Liver (tissue), 9 donors: ENCODE data around the gene ZNF780B. TPM values are rescaled to one million over a fixed set of nuclear protein-coding genes. Genes with fewer than 3 reads are reported as not detected.
"Not testable (repeated sequence)": the region's sequence is repeated elsewhere in the genome, so short reads cannot be mapped to it uniquely, and the experiment has no call there.

Experiments
- DNase-seq: peaks from one replicate; pipeline ENCODE4 v3.0.0-alpha.2; 2017; ENCODE audit warnings: low spot score
- H3K27ac ChIP-seq, 2 donors: one replicate each; pipeline ENCODE4 v1.7.0; 2013; ENCODE audit warnings: inconsistent platforms in 2 of 2, low read length in 2 of 2, control low read depth in 1 of 2, low read depth in 1 of 2, mild to moderate bottlenecking in 1 of 2
- H3K27me3 ChIP-seq, 4 donors: one replicate each; pipeline versions ENCODE4 v1.6.1 to v1.7.0; 2013; ENCODE audit warnings: low read length in 3 of 4, inconsistent platforms in 1 of 4, mild to moderate bottlenecking in 1 of 4, moderate library complexity in 1 of 4; ENCODE audit not compliant: control insufficient read depth in 4 of 4, insufficient read depth in 4 of 4
- H3K36me3 ChIP-seq, 4 donors: one replicate each; pipeline versions ENCODE4 v1.6.1 to v1.7.0; 2013; ENCODE audit warnings: low read length in 3 of 4, mild to moderate bottlenecking in 3 of 4, low read depth in 1 of 4, moderate library complexity in 1 of 4; ENCODE audit not compliant: control insufficient read depth in 4 of 4, insufficient read depth in 3 of 4
- H3K4me1 ChIP-seq, 4 donors: one replicate each; pipeline versions ENCODE4 v1.6.1 to v1.7.0; 2013; ENCODE audit warnings: low read length in 3 of 4, mild to moderate bottlenecking in 3 of 4, moderate library complexity in 1 of 4; ENCODE audit not compliant: control insufficient read depth in 4 of 4, insufficient read depth in 4 of 4
- H3K4me3 ChIP-seq, 3 donors: one replicate each; pipeline versions ENCODE4 v1.6.1 to v1.7.0; 2013; ENCODE audit warnings: low read length in 3 of 3, control low read depth in 1 of 3, low read depth in 1 of 3, mild to moderate bottlenecking in 1 of 3
- H3K9ac ChIP-seq, 2 donors: one replicate each; pipeline ENCODE4 v1.7.0; 2013; ENCODE audit warnings: low read length in 2 of 2, mild to moderate bottlenecking in 2 of 2, moderate library complexity in 2 of 2, control low read depth in 1 of 2, low read depth in 1 of 2
- H3K9me3 ChIP-seq, 4 donors: one replicate each; pipeline versions ENCODE4 v1.6.1 to v1.7.0; 2013; ENCODE audit warnings: low read length in 3 of 4; ENCODE audit not compliant: control insufficient read depth in 4 of 4
- ATF3 ChIP-seq: IDR thresholded peaks from 2 replicates; pipeline ENCODE4 v1.6.1; 2016; ENCODE audit warnings: antibody characterized with exemption
- CTCF ChIP-seq: fragments of 150-350 bp; IDR thresholded peaks from 2 replicates; pipeline ENCODE4 v1.5.1; 2017; ENCODE audit warnings: improper control_type of control experiment, low read depth, low read length; ENCODE audit not compliant: missing input control
- EGR1 ChIP-seq, 2 donors: IDR thresholded peaks; 2 replicates each; pipeline ENCODE4 v1.6.1; 2016 to 2018; ENCODE audit warnings: antibody characterized with exemption in 2 of 2, low read depth in 2 of 2
- FOXA1 ChIP-seq: IDR thresholded peaks from 2 replicates; pipeline ENCODE4 v1.6.1; 2016; ENCODE audit warnings: antibody characterized with exemption
- GABPA ChIP-seq, 2 donors: IDR thresholded peaks in 1 of 2; conservative IDR thresholded peaks in 1 of 2; 2 replicates each; pipeline ENCODE4 v1.6.1; 2016; ENCODE audit warnings: antibody characterized with exemption in 2 of 2, mild to moderate bottlenecking in 1 of 2, moderate library complexity in 1 of 2
- HNF4A ChIP-seq, 2 donors: conservative IDR thresholded peaks; 2 replicates each; pipeline ENCODE4 v1.6.1; 2016; ENCODE audit warnings: antibody characterized with exemption in 2 of 2, mild to moderate bottlenecking in 2 of 2
- HNF4G ChIP-seq: IDR thresholded peaks from 2 replicates; pipeline ENCODE4 v1.6.1; 2016; ENCODE audit warnings: antibody characterized with exemption
- JUND ChIP-seq, 2 donors: IDR thresholded peaks; 2 replicates each; pipeline ENCODE4 v1.6.1; 2016; ENCODE audit warnings: antibody characterized with exemption in 2 of 2
- NR2F2 ChIP-seq: IDR thresholded peaks from 2 replicates; pipeline ENCODE4 v1.6.1; 2016; ENCODE audit warnings: antibody characterized with exemption
- REST ChIP-seq: IDR thresholded peaks from 2 replicates; pipeline ENCODE4 v1.6.1; 2016; ENCODE audit warnings: antibody characterized with exemption, mild to moderate bottlenecking
- RXRA ChIP-seq, 2 donors: IDR thresholded peaks; 2 replicates each; pipeline ENCODE4 v1.6.1; 2017 to 2018; ENCODE audit warnings: antibody characterized with exemption in 2 of 2, mild to moderate bottlenecking in 1 of 2
- SP1 ChIP-seq: IDR thresholded peaks from 2 replicates; pipeline ENCODE4 v1.6.1; 2018; ENCODE audit warnings: antibody characterized with exemption, mild to moderate bottlenecking
- YY1 ChIP-seq: IDR thresholded peaks from 2 replicates; pipeline ENCODE4 v1.6.1; 2016; ENCODE audit warnings: antibody characterized with exemption, mild to moderate bottlenecking
- ZBTB33 ChIP-seq: IDR thresholded peaks from 2 replicates; pipeline ENCODE4 v1.6.1; 2016; ENCODE audit warnings: antibody characterized with exemption
- WGBS: extraction: QIAGEN DNeasy Blood & Tissue Kit; methylation state at CpG from one replicate; pipeline ENCODE4 v1.1.7; 2013; 5-methylcytosine and 5-hydroxymethylcytosine counted together
- polyA plus RNA-seq, 2 donors: library from polyadenylated mRNA; stranded (reverse) in 1 of 2; unstranded in 1 of 2; fragments of 200-250 nt in 1 of 2; fragments of >200 nt in 1 of 2; fragmentation: Nextera tagmentation in 1 of 2; extraction: Ambion mirVana in 1 of 2; gene quantifications; one replicate each; pipeline versions ENCODE4 v1.2.1 to v1.2.3, GENCODE V29; 2013 to 2015
- total RNA-seq, 2 donors: library from RNA; depleted of rRNA; stranded (reverse); fragments of >200 nt; gene quantifications; one replicate each; pipeline ENCODE4 v1.2.3, GENCODE V29; 2014
- donor health status: healthy.
- donor health status: healthy.
- donor health status: healthy.
- donor health status: healthy.
- donor health status: healthy.

The ZNF780B gene
- total and polyA plus RNA-seq, 4 donors: 1.4 to 18.0 (median 5.8) TPM

- no peak for DNase-seq
- peaks cover 0 to 16% (median 14%) of the 10 kb centered on the region in 4 donors for H3K4me1 ChIP-seq
- no peak for TF ChIP-seq FOXA1
- no peak for TF ChIP-seq ATF3
- TF ChIP-seq CTCF: no peak
- no peak for TF ChIP-seq GABPA (IDR thresholded peaks at IDR 0.05 in 1 of 2, conservative IDR thresholded peaks at IDR 0.05 in 1 of 2)
- no peak for TF ChIP-seq REST
- no peak for TF ChIP-seq SP1
- TF ChIP-seq JUND (IDR thresholded peaks at IDR 0.05): no peak
- no peak for TF ChIP-seq RXRA (IDR thresholded peaks at IDR 0.05)
- no peak for TF ChIP-seq YY1
- no peak for TF ChIP-seq EGR1 (IDR thresholded peaks at IDR 0.05; ENCODE audit: low read depth in 2 of 2)
- no peak for TF ChIP-seq ZBTB33
- TF ChIP-seq NR2F2: no peak
- no peak for TF ChIP-seq HNF4A (conservative IDR thresholded peaks at IDR 0.05)
- TF ChIP-seq HNF4G: no peak
- H3K9ac ChIP-seq: no peak overlapping the region
- H3K9me3 ChIP-seq: peaks cover 4 to 22% (median 16%) of the 10 kb centered on the region in 4 donors
- H3K27me3 ChIP-seq: no peaks in the 10 kb centered on the region
- peak overlapping the region in 1 of 3 donors; percentile 99 for H3K4me3 ChIP-seq
- H3K27ac ChIP-seq: no peak overlapping the region
- WGBS: 95% methylated on average over 9 of the region's 9 CpGs
- peaks cover under 1 to 7% (median 3%) of the 10 kb centered on the region in 4 donors for H3K36me3 ChIP-seq
These were observed 1.4 kb downstream of the ZNF780B start for GRCh38 chr19:40054632-40055031.

- no peak overlapping the region for H3K27ac ChIP-seq
- TF ChIP-seq YY1: no peak
- TF ChIP-seq ATF3: no peak
- H3K9me3 ChIP-seq: peaks cover 8 to 25% (median 17%) of the 10 kb centered on the region in 4 donors
- H3K27me3 ChIP-seq: no peaks in the 10 kb centered on the region
- H3K36me3 ChIP-seq: peaks cover 4 to 12% (median 11%) of the 10 kb centered on the region in 4 donors
- 97% methylated on average over 2 of the region's 2 CpGs for WGBS
- peaks cover 0 to 16% (median 14%) of the 10 kb centered on the region in 4 donors for H3K4me1 ChIP-seq
- no peak overlapping the region for H3K9ac ChIP-seq
- no peak for DNase-seq
- H3K4me3 ChIP-seq: no peak overlapping the region
These were observed 2.5 kb downstream of the ZNF780B start for GRCh38 chr19:40053491-40053890.

GRCh38 chr19:40041718-40042117, 14.3 kb downstream of the ZNF780B start:
- H3K27ac ChIP-seq, DNase-seq, H3K9ac ChIP-seq, H3K4me3 ChIP-seq, H3K4me1 ChIP-seq, H3K27me3 ChIP-seq: not testable (repeated sequence)
- peaks cover 9 to 31% (median 27%) of the 10 kb centered on the region in 4 donors for H3K36me3 ChIP-seq
- WGBS: 93% methylated on average over 1 of the region's 1 CpG
- peaks cover 16 to 39% (median 27%) of the 10 kb centered on the region in 4 donors for H3K9me3 ChIP-seq

- peaks cover 17 to 40% (median 37%) of the 10 kb centered on the region in 4 donors for H3K9me3 ChIP-seq
- not testable (repeated sequence) for H3K27me3 ChIP-seq, H3K27ac ChIP-seq, DNase-seq, H3K4me3 ChIP-seq, H3K4me1 ChIP-seq, H3K36me3 ChIP-seq, H3K9ac ChIP-seq
- 95% methylated on average over 3 of the region's 3 CpGs for WGBS
These were observed 18.0 kb downstream of the ZNF780B start for GRCh38 chr19:40038047-40038446.
